ENCODE measurements around the gene ATP6V1D. TPM values are rescaled to one million over a fixed set of nuclear protein-coding genes. Genes with fewer than 3 reads are reported as not detected.
A peak's percentile ranks its signal among the peaks of the same experiment; 100 is the strongest.

ATP6V1D gene
- total and polyA plus RNA-seq, 8 donors, result 43.3 to 192 (median 83.8) TPM

- H3K4me3 ChIP-seq, result no peak overlapping the region
- H3K27ac ChIP-seq, result no peak overlapping the region
- no peak for DNase-seq
- TF ChIP-seq POLR2AphosphoS5 (IDR thresholded peaks at IDR 0.05), result no peak
- no peak for TF ChIP-seq CTCF (IDR thresholded peaks at IDR 0.05)
- no peak for TF ChIP-seq POLR2A (IDR thresholded peaks at IDR 0.05)
- no peaks in the 10 kb centered on the region for H3K9me3 ChIP-seq
- peaks cover 0 to 15% (median 4%) of the 10 kb centered on the region in 4 donors for H3K4me1 ChIP-seq
- 72 to 91% (median 83%) methylated on average over 3 of the region's 3 CpGs for WGBS, 5 donors
- H3K36me3 ChIP-seq, result peaks cover 12 to 56% (median 40%) of the 10 kb centered on the region in 4 donors
- H3K27me3 ChIP-seq, result no peaks in the 10 kb centered on the region
- intact Hi-C loops (cut with DNase I; ENCODE audit: low total_unique reads), result no loop called here
Observed at GRCh38 chr14:67389275-67389674, 29.7 kb upstream of the ATP6V1D start.

- 87 to 93% (median 89%) methylated on average over 2 of the region's 2 CpGs for WGBS, 5 donors
- intact Hi-C loops (cut with DNase I; ENCODE audit: low total_unique reads), result no loop called here
- H3K27me3 ChIP-seq, result no peaks in the 10 kb centered on the region
- no peaks in the 10 kb centered on the region for H3K9me3 ChIP-seq
- H3K4me1 ChIP-seq, result peaks cover 0 to 15% (median 4%) of the 10 kb centered on the region in 4 donors
- H3K36me3 ChIP-seq, result peaks cover 31 to 66% (median 58%) of the 10 kb centered on the region in 4 donors
- DNase-seq, result no peak
- H3K27ac ChIP-seq, result no peak overlapping the region
- TF ChIP-seq POLR2AphosphoS5 (IDR thresholded peaks at IDR 0.05), result no peak
- TF ChIP-seq EP300 (IDR thresholded peaks at IDR 0.05), result no peak
- no peak for TF ChIP-seq POLR2A (IDR thresholded peaks at IDR 0.05)
- TF ChIP-seq CTCF (IDR thresholded peaks at IDR 0.05), result no peak
- H3K4me3 ChIP-seq, result no peak overlapping the region
Observed at GRCh38 chr14:67387195-67387594, 27.6 kb upstream of the ATP6V1D start.

GRCh38 chr14:67385618-67386017 is 26.0 kb upstream of the ATP6V1D start:
- no peak overlapping the region for H3K27ac ChIP-seq
- TF ChIP-seq POLR2A (IDR thresholded peaks at IDR 0.05) (no peak), CTCF (IDR thresholded peaks at IDR 0.05) (no peak), POLR2AphosphoS5 (IDR thresholded peaks at IDR 0.05) (no peak), EP300 (IDR thresholded peaks at IDR 0.05) (no peak)

GRCh38 chr14:67385120-67385519 is 25.5 kb upstream of the ATP6V1D start:
- peaks cover 0 to 15% (median 4%) of the 10 kb centered on the region in 4 donors for H3K4me1 ChIP-seq
- H3K9me3 ChIP-seq, result no peaks in the 10 kb centered on the region
- H3K4me3 ChIP-seq, result no peak overlapping the region
- intact Hi-C loops (cut with DNase I; ENCODE audit: low total_unique reads), result no loop called here
- no peak for DNase-seq
- peaks cover 49 to 85% (median 77%) of the 10 kb centered on the region in 4 donors for H3K36me3 ChIP-seq
- TF ChIP-seq POLR2A (IDR thresholded peaks at IDR 0.05) (no peak), EP300 (IDR thresholded peaks at IDR 0.05) (no peak), CTCF (IDR thresholded peaks at IDR 0.05) (no peak), POLR2AphosphoS5 (IDR thresholded peaks at IDR 0.05) (no peak)
- WGBS, 5 donors, result 44 to 65% (median 56%) methylated on average over 2 of the region's 2 CpGs
- no peaks in the 10 kb centered on the region for H3K27me3 ChIP-seq
- H3K27ac ChIP-seq, result no peak overlapping the region

More at GRCh38 chr14:67385618-67386017, 26.0 kb upstream of the ATP6V1D start:
- intact Hi-C loops (cut with DNase I; ENCODE audit: low total_unique reads), result no loop called here
- peak in 1 of 2 donors; percentile 46 for DNase-seq
- Histone ChIP-seq H3K9me3 (no peaks in the 10 kb centered on the region), H3K36me3 (peaks cover 47 to 80% (median 74%) of the 10 kb centered on the region in 4 donors), H3K4me3 (no peak overlapping the region), H3K4me1 (peaks cover 0 to 15% (median 4%) of the 10 kb centered on the region in 4 donors), H3K27me3 (no peaks in the 10 kb centered on the region)
- WGBS, 5 donors, result 68 to 88% (median 75%) methylated on average over 2 of the region's 2 CpGs
